SK-N-SH treated with all-trans-retinoic acid at 6 μM for 48 hours (cell line): ENCODE results near the gene ELOVL1.

Experiments used
- BACH2 ChIP-seq: fragments of 250-450 bp; sonication (Bioruptor Pico); IDR thresholded peaks from 2 replicates; pipeline ENCODE4 v1.9.0; 2021; ENCODE audit warnings: mild to moderate bottlenecking, borderline replicate concordance
- ISL1 ChIP-seq: fragments of 250-450 bp; sonication (Bioruptor Pico); IDR thresholded peaks from 2 replicates; pipeline ENCODE4 v2.1.2; 2022; ENCODE audit warnings: mild to moderate bottlenecking, moderate library complexity
- OSR1 ChIP-seq: fragments of 250-450 bp; sonication (Bioruptor Pico); IDR thresholded peaks from 2 replicates; pipeline ENCODE4 v1.8.0; 2022; ENCODE audit warnings: moderate library complexity, mild to moderate bottlenecking, inconsistent platforms
- PPARA ChIP-seq: fragments of 250-450 bp; sonication (Bioruptor Pico); IDR thresholded peaks from 2 replicates; pipeline ENCODE4 v1.5.0; 2020; ENCODE audit warnings: mild to moderate bottlenecking, borderline replicate concordance
- TSHZ2 ChIP-seq: fragments of 250-450 bp; sonication (Bioruptor Pico); IDR thresholded peaks from 2 replicates; pipeline ENCODE4 v1.5.0; 2020; ENCODE audit warnings: mild to moderate bottlenecking, moderate library complexity
- ZNF70 ChIP-seq: fragments of 450-650 bp; formaldehyde crosslinking; IDR thresholded peaks from 2 replicates; pipeline ENCODE4 v1.5.0; 2020; ENCODE audit warnings: mild to moderate bottlenecking, moderate library complexity

GRCh38 chr1:43316738-43317520 is 50.9 kb downstream of the ELOVL1 start:
- no peak for TF ChIP-seq TSHZ2 (CRISPR knock-in tag)
- no peak for TF ChIP-seq OSR1 (CRISPR knock-in tag)
- TF ChIP-seq BACH2, result no peak
- TF ChIP-seq ISL1 (CRISPR knock-in tag), result no peak
- TF ChIP-seq ZNF70 (CRISPR knock-in tag), result no peak
- TF ChIP-seq PPARA (CRISPR knock-in tag), result no peak
